Measurements from ENCODE around the gene ITGBL1.

Gene ITGBL1

DNA sequence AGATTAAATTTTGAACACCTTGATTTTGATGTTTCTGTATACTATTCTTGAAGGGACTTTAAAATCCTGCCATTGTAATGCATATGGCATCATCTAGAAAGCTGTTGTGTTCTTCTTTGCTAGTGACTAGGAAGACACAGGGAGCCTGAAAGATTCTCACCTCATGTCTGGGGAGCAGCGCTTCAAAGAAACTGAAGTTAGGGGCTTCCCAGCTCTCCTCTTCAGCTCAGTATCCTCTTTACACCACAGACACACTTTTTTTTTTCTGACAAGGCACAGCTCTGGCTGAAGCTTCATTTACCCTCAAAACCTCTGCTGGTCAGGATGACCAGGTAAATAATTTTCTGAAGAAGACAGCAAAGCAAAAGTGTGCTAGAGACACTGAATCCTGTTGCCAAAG, 255.6 kb downstream of the ITGBL1 start:
- no peak for DNase-seq

DNA sequence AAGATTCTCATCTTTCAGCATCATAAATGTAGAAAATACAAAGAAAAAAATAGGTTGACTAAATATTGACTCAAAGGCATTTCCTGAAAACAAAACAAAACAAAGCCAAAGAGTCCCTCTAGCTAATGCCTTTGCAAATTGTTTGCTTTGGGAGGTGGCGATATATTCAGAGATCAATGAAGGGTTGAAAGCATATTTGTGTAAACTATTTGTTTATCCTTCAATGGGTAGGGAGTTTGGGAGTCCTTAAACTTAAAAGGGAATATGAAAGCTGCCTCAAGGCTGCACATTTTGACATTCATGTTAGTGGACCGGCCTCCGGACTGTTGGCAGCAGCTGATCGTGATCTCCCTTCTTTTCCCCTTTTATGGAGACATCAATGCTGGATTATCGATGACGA, 257.5 kb downstream of the ITGBL1 start:
- DNase-seq, result no peak

DNA sequence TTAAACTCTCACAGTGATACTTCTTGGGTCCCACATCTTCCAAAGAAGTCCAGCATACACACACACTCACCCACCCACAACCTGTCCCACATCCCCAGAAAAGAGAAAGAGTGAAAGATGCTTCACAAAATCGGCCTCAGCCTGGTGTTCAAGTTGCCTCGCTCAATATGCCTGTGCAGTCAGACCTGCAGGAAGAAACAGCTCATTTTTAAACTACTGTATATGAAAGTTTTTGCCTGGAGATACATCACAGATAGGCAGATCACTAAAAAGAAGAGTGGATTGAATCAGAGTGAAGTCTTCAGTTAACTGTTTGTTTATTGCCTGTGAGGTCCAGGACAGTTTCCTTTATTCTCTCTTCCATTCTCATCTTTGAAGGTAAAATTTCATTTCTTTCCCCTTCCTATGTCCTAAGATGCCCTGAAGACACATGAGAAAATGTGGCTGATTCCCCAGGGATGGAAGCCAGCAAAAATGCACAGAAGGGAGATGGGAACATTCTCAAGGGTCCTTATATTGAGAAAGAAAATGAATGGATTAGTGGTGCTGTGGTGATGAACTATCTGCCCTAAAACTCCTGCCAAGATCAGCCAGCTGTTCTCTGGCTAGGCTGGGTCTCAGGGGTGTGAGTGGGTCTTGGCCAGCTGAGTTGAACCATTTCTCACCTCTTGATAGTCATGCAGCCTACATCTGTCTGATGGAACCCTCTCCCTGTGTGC, 259.0 kb downstream of the ITGBL1 start:
- DNase-seq, result no peak

DNA sequence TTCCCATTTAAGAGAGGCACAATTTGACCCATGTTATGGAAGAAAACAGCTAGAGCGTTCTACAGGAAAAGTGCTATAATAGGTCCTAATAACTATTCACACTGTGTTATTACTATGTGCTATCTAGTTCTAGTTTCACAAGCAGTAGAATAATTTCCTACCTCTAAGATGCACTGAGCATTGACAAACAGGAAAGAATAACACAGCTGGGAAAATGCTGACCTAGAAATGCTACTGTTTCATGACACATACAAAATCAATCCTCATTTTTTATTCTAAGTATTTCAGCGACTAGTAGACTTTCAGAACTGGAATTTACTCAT, 259.5 kb downstream of the ITGBL1 start:
- DNase-seq, result no peak

DNA sequence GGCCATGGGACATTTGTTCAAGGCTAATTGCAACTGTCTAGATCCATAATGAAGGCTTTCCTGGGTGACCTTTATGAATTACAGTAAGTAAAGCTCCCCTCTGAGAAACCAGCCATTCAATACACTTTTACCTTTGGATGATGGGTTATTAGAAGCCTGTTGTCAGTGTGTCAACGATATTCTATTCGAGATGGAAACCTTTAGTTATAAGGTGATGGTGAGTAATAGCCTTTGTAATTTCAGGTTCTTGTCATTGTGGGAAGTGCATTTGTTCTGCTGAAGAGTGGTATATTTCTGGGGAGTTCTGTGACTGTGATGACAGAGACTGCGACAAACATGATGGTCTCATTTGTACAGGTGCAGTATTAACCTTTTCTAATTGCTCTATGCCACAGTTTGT, 261.7 kb downstream of the ITGBL1 start:
- DNase-seq, result no peak

DNA sequence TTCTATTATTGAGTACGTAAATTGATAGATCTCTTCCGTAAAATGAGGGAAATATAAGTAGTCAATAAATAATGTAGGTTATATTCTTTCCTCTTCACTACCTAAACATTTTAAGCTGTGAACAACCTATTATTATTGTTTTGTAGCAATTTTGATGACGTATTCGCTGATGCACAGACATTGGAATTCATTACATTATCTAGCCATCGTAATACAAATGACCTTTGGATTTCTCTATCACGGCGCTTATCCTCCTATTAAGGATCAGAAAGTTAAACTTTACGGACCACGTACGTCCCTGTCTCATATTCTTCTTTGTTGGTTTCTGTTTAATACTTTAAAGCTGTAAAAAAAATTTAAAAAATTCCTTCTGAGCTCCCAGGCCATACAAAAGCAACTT, 264.9 kb downstream of the ITGBL1 start:
- DNase-seq, result no peak

DNA sequence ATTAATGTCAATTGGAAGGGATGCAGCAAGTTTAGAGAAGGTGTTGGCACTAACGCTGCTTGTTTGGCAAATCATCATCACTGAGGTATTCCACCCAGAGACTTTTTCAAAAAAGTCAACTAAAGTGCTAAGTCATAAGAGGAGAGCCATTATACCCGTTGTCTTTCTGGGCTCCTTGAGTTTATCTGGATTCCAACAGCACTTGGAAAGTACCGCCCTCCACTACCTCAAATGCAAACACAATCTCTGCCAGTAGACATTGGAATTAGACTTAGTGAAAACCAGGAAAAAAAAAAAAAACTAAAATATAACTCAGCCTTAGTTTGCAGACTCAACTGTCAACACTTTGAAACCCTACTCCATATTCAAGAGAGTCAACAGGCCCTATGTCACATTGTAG, 266.0 kb downstream of the ITGBL1 start:
- DNase-seq, result no peak

DNA sequence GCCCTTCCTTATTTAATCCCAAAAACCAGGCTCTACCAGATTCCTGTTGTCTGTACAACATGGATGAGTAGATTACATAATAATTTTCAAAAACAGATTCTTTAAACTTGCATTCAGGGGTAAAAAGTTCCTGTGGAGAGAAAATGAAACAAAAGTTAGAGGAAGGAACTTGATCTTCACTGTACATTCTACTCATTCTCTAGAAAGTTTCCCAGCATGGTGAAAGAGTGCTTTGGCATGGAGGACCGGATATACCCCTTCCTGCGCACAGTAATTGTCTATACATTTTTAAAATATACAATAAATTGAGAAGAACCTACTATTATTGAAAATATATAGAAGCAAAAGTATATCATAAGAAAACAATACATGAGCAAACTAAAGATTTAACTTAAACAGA, 274.2 kb downstream of the ITGBL1 start:
- no peak for DNase-seq

DNA sequence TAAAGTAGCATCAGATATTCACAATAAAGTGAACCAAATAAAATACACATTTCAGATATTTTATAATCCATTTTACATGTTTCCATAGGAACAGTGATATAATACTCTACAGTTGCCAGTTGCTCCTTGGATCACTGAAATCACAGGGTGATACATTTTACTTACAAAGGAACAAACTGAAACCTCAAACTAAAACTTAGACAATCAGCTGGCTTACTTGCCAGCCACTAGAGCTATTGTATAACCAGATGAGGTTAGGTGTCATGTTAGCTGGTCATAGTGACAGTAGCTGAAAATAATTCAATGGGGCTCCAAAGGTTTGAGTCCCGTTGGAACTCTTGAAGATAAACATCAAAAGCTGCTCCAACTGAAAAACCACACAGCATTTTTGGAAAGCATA, 274.6 kb downstream of the ITGBL1 start:
- DNase-seq, result no peak

DNA sequence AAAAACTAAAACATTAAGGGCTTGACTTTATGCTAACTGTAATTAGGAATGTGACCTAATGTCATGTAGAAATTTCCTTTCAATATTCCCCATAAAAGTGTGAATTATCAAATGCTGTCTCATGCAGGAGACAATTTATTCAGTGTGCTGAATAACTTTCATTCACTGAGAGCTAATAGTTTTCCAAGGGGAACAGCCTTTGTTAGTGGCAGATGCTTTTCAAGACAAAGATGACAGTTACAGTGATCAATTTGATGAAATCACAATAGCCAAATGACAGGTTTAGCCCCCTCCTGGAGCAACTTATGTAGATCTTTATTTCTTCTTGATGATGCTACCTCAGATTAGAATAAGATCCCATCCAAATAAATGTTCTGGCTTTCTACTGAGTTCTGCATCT, 275.5 kb downstream of the ITGBL1 start:
- no peak for DNase-seq

DNA sequence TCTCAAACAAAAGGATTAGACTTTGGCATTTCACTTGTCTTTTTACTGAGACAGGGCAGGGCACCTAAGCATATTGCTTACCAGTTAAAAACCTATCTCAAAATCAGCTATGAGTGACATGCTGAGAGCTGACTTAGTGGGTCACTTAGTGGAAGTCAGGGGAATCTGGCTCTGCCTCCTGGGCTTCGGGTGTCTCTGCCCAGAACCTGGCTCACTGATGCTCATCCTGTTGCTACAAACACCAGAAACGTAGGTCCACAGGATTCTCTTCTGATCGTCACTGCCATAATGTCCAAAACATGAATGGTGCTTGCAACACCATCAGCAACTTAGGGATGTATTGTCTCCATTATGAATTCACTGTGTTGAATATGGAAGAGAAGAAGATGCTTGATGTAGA, 276.1 kb downstream of the ITGBL1 start:
- DNase-seq, result no peak

DNA sequence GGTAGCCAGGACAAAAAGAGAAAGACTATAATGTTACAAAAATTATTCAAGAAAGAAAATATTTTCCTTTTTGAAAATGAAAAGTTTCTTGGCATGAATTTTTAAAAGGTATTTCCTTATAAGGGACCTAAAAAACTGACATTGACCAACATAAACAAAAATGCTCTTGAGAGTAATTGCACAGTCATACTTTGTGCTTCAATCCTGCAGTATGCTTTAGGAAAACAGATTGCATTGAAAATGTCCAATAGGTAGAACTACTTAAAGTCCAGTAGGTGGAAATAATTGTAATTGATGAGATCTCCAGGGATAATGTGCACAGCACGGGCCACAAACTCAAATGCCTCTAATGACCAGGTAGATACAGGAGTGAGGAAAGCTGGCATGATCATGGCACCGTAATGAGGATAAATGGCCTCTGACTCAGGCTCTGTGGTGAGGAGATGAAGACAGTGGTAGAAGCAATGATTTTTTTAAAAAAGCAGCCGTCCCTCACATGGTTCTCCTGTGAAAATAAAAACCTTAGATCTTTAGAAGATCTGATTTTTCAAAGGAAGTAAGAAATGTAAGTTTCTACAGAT, 278.0 kb downstream of the ITGBL1 start:
- no peak for DNase-seq

DNA sequence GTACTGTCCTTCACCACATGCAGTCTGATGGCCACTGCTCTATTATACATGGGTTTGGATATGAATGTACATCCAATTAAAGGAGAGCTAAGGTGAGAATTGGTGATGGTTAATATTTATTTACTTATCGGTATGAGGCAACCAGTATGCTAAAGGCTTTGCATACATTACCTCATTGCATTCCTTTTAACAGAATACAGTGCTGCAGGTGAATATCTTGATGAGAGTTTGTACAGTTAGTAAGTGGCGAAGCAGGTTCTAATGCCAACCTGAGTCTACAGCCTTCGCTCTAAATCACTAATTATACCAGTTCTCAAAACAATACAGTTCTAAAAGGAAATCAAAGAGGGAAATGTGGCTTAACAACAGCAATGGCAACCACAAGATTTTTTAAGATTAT, 284.1 kb downstream of the ITGBL1 start:
- DNase-seq, result no peak

DNA sequence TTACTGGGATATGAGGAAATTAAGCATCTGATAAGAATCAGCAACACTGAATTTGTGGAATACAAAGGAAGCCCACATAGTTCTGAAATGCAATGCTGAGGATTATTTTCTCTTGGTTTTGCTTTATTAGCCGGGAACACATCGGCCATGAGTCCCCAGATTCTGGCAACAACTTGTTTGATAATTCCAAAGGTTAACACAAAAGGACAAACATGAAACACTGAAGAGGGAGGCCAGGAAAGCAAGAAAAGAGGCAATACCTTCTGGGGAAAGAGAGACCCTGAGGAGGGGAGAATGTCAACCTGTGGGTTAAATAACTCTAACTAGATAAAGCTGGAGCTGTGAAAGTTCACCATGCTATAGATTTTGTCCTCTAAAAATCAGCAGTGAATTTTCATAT, 285.9 kb downstream of the ITGBL1 start:
- no peak for DNase-seq

DNA sequence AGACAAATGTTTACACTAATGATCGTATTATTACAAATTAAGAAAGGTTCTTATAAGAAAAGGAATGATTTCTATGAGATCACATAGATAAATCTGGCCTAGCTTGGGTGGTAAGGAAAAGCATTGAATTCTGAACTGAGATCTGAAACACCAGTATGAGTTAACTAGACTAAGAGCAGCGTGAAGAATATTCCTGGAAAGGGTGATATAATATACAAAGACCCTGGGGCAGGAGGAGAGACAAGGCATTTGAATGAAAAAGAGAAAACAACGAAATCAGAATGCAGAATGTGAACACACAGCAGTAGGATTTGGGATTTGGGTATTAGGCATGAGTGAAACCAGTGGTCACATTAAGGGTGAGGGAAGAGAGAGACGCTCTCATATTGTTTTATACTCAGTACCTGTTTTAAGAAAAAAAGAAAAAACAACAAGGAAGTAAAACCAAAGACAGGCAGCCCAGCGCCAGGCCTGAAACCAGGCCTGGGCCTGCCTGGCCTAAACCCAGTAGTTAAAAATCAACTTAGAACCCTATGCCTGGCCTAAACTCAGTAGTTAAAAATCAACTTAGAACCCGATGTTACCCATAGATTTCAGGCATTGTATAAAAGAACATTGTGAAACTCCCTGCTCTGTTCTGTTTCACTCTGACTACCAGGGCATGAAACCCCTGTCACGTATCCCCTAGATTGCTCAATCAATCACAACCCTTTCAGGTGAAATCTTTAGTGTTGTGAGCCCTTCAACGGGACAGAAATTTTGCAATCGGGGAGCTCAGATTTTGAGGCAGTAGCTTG, 287.1 kb downstream of the ITGBL1 start:
- no peak for DNase-seq

DNA sequence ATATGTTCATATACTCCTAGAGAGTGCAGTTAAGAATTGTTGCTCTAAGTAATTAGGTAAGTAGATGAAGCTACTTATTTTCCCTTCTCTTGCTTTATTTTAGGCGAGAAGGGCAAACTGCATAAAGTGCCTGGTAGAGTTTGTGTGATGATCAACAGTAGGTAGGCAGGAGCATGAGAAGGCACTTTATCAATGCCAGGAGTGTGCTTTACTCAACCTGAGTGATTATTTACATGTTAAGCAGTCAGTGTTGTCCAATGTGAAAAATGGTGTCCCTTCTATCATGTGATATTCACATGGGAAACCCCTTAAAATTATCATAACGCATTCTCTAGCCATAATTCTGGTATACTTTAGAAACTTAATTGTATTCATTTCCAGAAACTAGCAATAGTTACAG, 294.0 kb downstream of the ITGBL1 start:
- DNase-seq, result no peak

DNA sequence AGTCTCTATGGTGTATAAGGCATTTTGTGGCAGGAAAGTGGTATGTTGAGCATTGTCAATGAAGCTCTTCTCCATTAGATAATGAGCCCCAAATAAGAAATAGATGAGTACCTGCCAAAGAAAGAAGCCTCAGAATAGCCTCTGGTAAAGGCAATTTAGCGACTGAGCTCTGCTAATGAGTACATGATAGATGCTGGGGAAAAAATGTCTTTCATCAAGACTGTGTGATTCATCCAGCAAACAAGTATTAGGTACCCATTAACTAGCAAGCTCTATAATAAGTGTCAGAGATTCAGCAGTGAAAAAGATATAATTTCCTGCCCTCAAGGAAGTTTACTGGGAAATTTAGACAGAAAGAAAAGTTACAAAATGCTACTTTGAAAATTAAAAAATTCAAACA, 294.6 kb downstream of the ITGBL1 start:
- no peak for DNase-seq

DNA sequence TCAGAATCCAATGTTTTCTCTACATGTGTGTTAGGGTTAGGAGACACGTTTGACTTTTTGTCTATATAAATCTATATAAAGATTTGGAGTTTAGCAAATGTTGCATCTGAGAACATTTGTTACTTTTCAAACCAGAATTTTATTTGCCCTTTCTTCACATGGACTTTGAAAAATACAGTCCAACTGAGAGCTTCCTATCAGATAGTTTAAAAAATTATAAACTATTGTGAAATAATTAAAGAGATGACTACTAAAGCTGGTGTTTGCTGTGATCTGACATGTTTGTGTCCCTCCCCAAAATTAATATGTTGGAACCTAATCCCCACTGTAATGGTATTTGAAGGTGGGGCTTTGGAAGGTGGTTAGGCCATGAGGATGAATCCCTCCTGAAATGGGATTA, 297.1 kb downstream of the ITGBL1 start:
- no peak for DNase-seq

DNA sequence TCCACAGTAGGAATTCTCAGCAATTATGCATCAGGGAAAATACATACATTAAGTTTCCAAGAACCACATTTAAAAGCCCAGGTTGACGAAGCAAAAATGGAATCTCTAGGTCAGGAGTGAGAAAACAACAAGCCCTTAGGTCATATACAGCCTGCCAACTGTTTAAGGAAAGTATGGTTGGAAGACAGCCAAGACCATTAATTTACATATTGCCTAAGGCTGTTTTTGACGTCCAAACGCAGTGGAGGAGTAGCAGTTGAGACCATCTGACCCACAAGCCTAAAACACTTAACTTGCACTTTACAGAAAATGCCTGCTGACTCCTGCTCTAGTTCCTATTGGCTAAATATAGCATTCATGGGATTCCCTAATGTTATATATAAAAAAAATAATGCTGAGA, 299.0 kb downstream of the ITGBL1 start:
- DNase-seq, result no peak

DNA sequence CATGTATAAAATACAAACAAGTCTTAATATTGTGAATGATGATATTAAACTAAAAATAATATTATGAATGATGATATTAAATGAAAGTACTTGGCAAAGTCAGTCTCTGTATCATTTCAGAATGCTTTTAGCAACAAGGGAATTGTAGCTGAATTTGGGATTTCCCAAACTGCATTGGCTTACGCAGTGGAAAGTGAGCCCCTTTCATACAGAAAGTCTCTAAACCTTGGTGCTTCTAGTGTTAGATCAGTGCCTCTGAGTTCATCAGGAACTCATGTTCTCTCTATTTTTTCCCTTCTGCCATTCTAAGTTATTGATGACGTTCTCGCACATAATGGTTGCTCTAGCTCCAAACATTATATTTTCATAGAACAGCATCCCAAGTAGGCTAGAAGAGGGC, 300.0 kb downstream of the ITGBL1 start:
- no peak for DNase-seq

DNA sequence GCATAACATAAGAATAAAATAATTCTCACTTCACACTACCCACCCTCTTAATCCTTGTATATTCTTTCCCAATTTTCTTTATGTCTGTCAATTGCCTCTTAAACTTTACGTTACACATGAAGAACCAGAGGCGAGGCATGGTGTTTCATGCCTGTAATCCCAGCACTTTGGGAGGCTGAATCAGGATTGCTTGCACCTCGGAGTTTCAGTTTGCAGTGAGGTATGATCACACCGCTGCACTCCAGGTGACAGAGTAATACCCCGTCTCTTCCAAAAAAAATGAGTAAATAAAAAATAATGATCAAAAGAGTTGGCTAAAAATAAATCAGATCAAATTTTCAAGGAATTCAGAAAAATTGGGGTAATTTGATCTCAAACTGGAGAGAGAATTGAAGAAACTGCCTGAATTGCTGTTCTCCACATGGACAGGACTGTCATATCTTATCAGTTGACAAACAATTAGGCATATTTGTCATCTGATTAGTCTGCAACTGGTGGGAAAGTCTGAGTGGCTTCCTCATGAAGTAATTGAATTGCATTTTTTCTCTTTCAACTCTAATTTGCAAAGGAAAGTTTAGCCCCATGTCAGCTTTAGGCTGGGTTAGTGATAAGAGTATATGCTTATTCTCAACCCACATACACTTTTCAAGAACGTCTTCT, 302.9 kb downstream of the ITGBL1 start:
- no peak for DNase-seq

DNA sequence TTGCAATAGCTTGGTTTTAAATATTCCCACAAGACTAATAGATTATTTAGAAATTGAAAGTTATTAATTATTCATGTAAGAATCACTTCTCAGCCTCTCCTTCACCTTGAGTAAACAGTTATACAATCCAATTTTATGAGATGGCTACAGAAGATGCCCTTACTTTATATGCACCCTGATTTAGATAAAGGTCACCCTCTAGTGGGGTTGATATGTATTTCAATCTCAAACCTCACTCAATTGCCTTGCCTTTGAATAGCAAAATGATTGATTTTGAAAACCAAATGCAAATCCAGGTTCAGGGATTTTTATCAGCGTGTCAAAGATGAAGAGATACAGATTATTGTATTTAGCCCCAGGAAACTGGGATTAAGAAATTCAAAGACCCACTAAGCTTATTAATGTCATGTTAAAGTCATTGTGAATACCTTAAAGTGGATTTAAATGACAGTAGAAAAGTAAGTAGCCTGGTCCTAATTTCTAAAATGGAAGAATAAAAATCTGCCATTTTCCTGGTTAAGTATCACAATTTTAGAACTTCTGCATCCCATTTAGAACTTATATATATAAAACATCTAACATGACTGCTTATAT, 305.1 kb downstream of the ITGBL1 start:
- peak; percentile 58 for DNase-seq

DNA sequence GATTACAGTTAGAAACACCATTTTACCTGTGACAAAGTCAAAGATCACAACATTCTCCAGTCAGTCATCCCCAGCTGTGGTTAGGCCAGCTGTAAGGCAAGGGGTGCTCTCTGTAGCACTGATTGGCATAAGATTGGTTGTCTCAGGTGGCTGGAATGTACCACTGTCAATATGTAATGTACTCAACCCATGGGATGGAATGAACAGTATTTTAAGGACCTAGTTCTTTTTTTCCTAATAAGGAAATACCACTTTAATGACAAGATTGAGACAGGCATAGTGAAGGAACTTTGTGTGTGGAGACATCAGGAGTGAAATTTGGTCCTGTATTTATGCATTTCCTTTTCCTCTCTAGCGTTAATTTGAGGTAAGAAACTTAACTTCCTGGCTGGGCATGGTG, 310.7 kb downstream of the ITGBL1 start:
- no peak for DNase-seq
